AG08395 (cell line): Measurements from ENCODE around the gene MMUT.
A peak's percentile ranks its signal among the peaks of the same experiment; 100 is the strongest.
"Not testable (repeated sequence)": the region's sequence is repeated elsewhere in the genome, so short reads cannot be mapped to it uniquely, and the experiment has no call there.

Experiments used
- DNase-seq: peaks from one replicate; pipeline ENCODE4 v3.0.0; 2012; ENCODE audit warnings: mixed read lengths, low spot score

The MMUT gene

DNA sequence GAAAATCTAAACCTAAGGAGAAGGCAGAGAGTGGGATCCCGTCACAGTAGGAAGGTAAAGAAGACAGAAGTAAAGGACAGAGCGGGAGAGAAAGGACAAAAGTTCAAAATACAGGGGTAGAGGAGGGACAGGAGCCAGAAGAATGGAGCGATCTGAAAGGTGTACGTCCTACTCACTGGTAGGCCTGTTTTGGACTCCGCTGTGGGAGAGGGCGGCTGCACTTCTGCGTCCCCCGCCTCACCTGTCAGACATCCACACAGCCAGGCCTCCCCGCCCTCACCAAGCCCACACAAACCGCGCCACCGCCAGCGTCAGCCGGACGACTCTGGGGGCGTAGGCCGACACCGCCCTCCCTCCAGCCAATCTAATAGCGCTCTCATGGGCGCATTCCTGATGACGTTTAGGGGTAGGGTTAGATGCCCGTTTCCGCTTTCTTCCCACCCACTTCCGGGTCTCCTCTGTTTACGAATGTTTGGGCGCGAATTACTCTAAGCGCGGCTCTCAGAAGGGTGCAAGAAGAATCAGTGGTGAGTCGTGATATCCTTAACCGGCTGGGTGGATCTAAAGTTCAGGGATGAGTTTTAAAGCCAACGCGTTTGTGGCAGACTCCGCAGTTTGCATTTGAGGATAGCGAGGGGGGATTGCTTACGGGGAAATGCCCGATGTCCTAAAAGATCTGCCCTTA is at the start of gene MMUT, which contains the start of gene CENPQ:
MMUT (minus strand) TSS at position 327 of the 685 bp plus-strand sequence. CDS start 3,787 bp downstream, outside the sequence.
CENPQ (plus strand) TSS at position 444 of the 685 bp plus-strand sequence. CDS start 6,807 bp downstream, outside the sequence.
- DNase-seq, result peak; percentile 97

DNA sequence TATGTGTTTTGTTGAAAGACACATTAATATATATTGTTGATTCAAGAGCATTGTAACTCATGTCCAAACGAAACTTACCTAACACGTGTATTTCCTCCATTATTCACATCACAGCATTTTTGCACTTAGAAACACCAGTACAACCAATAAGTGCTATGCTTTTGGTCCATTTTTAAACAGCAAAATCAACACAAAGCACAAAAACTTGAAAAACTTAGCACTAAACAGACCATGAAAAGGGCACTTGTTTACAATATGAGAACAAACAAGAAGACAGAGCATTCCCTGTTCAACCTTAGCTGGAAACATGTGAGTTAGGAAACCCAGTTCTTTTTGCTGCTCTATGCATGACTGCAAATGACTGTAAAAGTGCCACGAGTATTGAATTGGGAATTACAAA is 46.3 kb upstream of the MMUT start:
- DNase-seq, result no peak

DNA sequence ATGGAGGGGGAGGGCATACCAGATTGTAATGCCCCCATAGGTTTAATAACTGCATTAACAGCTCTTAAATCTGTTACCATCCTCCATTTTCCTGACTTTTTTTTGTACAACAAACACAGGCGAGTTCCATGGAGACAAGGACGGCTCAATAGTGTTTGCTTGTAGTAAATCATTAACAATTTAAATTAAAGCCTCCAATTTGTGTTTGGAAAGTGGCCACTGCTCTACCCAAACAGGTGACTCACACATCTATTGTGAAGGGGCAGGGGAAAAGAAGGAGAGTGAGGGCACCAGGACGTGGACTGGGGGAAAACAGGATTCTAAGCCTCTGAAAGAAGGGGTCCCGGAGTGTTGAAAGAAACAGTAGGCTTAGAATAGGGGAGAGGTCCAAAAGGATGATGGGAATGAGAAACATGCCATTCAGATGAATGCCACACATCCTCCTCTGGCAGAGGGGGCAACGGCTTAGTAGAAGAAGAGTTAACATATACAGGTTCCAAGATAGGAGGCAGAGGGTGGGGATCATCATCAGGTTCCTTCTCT is 43.6 kb upstream of the MMUT start:
- DNase-seq, result no peak

DNA sequence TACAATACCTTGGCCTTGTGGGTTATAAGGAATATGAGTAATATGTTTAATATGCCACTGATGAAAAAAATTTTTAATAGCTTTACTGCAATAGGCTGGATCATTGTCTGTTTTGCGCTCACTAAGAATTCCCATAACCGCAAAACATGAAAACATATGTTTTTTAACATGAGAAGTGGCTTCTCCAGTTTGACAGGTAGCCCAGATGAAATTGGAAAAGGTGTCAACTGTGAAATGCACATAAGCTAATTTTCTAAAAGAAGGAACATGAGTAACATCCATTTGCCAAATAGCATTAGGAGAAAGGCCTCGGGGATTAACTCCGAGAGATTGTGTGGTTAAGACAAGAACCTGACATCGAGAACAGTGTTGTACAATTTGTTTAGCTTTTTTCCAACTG is 41.6 kb upstream of the MMUT start:
- no peak for DNase-seq

DNA sequence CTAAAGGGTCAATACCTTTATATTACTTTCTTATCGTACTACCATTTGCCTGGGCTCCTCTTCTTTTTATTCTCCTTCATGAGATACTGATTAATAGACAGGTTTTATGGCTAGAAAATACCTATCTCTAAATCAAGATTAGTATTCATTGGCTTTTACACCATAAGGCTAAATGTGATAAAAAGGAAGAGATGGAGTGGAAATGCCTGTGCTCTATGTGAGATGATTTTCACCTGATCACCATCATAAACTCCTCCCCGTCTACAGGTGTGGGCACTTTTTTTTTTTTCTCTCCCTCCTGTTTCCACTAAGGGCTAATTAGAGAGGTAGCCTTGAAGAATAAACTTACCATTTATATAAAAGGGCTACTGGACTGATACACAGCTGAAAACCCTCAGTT is 36.6 kb upstream of the MMUT start, which contains the start of gene GLYATL3:
GLYATL3 (plus strand) TSS at position 301 of the 400 bp plus-strand sequence. CDS start 12,068 bp downstream, outside the sequence.
- no peak for DNase-seq

DNA sequence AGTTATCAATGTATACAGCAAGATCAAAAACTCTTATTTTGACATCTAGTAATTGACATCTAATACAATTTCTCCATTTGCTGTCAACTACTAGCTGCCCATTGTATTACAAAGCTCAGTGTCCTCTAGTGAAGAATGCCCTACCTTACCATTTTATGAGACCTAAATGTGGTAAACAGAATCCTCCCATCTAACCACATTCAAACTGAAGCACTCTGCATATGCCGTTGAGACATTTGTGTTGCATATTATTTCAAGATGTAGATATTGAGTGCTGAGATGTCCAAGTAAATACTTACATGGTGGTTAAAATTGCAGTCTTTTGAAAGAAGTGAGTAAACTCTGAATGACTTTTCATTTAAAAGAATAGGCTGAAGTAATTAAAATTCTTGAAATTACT is 36.1 kb upstream of the MMUT start:
- DNase-seq, result no peak

DNA sequence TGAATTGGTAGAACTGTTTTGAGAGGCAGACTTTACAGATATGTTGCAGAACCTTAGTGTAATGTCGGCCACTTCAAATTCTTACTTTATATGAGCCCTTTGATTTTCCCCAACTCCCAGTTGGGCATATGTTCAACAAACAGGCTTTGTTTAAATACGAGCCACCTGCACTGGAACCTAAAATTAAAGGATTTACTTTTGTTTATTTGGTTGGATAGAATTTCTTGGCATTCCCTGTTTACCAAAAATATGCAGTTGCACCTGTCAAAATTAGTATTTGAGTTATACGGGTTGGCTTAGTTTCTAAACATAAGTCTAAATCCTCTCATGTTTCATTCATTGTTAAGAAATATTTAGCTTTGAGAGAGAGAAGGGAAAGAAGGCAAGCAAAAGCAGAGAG is 34.3 kb upstream of the MMUT start:
- DNase-seq, result no peak

DNA sequence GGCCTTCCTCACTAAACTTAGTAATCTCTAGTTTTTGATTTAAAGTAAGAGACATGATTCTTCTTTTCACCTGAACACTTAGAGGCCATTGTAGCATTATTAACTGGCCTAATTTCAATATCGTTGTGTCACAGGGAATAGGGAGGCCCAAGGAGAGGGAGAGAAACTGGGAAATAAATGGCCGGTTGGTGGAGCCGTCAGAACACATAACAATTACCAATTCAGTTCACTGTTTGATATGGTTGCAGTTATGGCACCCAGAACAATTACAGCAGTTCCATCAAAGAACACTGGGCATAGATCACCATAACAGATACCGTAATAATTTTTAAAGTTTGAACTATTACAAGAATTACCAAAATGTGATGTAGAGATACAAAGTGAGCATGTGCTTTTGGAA is 27.6 kb upstream of the MMUT start:
- no peak for DNase-seq

DNA sequence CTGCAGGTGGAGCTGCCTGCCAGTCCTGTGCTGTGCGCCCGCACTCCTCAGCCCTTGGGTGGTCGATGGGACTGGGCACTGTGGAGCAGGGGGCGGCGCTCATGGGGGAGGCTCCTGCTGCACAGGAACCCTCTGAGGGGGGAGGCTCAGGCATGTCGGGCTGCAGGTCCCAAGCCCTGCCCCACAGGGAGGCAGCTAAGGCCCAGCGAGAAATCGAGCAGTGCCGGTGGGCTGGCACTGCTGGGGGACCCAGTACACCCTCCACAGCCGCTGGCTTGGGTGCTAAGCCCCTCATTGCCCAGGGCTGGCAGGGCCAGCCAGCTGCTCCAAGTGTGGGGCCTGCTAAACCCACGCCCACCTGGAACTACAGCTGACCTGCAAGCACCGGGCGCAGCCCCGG is 20.3 kb upstream of the MMUT start:
- DNase-seq, result not testable (repeated sequence)

DNA sequence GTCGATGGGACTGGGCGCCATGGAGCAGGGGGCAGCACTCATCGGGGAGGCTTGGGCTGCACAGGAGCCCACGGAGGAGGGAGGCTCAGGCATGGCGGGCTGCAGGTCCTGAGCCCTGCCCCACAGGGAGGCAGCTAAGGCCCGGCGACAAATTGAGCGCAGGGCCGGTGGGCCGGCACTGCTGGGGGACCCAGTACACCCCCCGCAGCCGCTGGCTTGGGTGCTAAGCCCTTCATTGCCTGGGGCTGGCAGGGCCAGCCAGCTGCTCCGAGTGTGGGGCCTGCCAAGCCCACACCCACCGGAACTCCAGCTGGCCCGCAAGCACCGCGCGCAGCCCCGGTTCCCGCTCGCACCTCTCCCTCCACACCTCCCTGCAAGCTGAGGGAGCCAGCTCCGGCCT is 18.8 kb upstream of the MMUT start:
- DNase-seq, result not testable (repeated sequence)

DNA sequence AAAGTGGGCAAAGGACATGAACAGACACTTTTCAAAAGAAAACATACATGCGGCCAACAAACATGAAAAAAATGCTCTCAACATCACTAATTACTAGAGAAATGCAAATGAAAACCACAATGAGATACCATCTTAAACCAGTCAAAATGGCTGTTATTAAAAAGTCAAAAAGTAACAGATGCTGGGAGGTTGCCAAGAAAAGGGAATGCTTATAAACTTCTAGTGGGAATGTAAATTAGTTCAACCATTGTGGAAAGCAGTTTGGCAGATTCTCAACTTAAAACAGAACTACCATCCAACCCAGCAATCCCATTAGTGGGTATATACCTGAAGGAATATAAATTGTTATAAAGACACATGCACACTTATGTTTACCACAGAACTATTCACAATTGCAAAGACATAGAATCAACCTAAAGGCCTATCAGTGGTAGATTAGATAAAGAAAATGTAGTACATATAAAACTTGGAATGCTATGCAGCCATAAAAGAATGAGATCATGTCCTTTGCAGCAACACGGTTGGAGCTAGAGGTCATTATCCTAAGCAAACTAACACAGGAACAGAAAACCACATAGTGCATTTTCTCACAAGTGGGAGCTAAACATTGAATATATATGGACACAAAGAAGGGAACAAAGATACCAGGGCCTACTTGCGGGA is 16.4 kb upstream of the MMUT start:
- DNase-seq, result no peak

DNA sequence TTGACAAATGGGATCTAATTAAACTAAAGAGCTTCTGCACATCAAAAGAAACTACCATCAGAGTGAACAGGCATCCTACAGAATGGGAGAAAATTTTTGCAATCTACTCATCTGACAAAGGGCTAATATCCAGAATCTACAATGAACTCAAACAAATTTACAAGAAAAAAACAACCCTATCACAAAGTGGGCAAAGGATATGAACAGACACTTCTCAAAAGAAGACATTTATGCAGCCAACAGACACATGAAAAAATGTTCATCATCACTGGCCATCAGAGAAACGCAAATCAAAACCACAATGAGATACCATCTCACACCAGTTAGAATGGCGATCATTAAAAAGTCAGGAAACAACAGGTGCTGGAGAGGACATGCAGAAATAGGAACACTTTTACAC is 13.5 kb upstream of the MMUT start:
- not testable (repeated sequence) for DNase-seq

DNA sequence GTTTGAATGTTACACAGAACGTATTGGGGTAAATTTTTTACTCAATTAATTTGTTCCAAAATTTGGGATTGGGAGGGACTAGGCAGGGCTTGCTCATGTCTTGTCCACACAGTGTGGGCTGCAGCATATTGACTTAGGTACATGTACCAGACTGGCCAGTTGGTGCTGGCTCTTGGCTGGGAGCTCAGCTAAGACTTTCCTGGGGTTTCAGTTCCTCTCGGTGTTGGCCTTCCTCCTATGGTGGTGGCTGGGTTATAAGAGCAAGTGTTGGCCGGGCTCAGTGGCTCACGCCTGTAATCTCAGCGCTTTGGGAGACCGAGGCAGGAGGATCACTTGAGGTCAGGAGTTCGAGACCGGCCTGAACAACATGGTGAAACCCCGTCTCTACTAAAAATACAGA is 5.0 kb upstream of the MMUT start:
- no peak for DNase-seq

DNA sequence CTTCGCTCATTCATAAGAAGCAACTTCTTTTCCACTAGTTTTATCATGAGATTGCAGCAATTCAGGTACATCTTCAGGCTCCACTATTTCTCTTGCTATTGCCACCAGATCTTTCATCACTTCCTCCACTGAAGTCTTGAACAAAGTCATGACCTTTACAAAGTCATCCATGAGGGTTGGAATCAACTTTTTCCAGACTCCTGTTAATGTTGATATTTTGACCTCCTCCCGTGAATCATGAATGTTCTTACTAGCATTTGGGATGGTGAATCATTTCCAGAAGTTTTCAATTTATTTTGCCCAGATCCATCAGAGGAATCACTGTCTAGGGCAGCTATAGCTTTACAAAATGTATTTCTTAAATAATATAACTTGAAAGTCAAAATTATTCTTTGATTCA is 1.6 kb upstream of the MMUT start:
- DNase-seq, result no peak

DNA sequence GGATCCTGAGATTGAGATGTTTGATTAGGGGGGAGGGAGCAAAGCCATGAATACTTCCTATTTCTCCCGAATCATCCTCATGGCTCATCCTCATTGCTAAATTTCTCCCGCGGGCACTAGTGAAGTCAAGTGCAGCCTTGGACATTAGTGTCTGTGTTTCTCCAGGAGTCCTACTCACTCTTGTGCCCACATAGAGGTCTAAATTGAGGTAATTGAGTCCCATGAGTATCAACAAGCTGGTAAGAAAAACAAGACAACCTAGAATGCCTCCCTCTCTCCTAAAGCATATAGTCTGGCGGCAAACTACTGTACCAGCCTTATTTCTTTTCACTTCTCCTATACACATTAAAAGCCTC is 537 bp upstream of the MMUT start:
- DNase-seq, result no peak

DNA sequence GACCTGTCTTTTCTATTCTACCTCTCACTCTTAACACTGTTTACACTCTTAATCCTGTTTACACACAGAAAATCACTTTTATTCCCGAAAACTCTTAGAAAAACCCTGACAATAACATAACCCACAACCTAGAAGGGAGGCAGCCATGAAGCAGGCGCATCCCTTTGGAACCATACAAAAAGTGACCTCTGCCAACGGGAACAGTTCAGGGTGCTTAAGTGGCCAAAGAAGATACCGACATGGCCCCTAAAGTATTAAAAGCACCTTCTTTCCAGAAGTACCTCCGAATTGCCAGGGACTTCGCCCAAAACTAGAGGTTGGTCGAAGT is 490 bp downstream of the MMUT start:
- no peak for DNase-seq

DNA sequence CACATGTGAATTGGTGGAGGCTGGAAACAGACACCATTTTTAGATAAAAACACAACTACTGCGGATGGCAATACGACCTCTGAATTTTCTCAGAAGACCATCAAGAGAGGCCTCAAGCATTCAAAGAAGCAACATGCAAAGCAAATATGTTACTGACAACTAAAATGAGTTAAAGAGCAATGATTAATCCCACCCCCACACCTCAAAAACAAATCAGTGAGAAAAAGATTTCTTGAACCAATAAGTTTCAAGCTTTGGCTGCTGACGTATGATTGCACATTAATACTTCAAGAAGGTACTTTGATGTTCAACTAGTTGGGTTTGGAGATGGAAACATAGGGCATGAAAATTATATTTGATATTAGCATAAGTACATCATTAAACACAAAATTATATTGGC is 982 bp downstream of the MMUT start:
- no peak for DNase-seq

DNA sequence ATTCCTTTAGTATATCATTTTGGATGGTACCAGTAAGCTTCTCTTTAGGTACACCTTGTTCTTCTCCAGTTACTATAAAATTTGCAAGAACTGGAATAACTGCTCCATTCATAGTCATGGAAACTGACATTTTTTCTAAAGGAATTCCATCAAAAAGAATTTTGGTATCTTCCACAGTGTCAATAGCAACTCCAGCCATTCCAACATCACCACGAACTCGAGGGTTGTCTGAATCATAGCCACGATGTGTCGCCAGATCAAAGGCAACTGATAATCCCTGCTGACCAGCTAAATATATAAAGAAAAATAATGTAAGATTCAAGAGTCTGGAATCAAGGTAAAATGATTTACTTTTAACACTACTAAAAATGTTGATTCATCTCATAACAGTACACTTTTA is 5.3 kb downstream of the MMUT start:
- DNase-seq, result no peak

DNA sequence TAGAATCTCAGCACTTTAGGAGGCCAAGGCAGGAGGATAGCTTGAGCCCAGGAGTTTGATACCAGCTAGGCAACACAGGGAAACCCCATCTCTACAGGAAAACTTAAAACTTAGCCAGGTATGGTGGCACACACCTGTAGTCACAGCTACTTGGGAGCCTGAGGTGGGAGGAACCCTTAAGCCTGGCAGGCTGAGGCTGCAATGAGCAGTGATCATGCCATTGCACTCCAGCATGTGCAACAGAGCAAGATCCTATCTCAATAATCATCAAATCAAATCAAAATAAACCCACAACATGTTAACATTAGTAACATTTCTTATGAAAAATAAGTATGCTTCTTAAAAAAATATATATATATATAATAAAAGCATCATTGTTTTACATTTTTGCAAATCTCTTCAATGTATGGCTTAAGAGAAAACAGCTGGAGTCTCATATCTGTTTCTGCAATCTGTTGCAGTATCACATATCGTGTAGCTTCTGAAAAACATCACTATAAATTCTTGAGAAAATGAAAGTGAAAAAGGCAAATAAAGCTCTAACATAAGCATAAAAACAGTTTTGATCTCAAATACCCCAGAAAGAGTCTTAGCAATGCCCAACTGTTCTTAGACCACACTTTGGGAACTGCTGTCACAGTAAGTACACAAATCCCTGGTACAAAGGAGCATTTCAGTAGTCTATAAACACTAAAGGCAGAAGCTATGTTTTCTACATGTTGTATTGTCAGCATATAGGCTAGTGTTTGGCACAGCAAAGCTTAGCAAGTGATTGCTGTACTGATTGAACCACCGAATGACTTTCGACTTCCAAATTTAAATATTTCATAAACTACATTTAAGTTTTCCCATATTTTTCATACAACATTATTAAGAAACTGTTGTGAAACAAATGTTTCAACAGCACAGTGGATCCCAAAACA is 8.0 kb downstream of the MMUT start:
- DNase-seq, result no peak

DNA sequence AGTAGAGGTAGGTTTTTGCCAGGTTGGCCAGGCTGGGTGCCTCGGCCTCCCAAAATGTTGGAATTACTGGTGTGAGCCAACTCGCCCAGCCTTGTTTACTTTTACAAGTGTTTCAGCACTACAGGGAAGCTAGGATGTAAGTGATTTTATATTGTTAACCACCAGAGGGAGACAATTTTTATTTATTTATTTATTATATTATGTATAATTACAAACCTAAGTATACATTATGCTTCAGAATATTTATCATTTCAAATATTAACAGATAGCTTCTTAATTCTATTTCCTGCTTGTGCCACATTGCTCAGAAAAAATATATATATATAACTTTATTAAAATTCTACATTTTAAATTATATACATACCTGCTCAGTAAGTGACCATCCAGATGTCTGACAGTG is 9.8 kb downstream of the MMUT start:
- peak; percentile 7 for DNase-seq

DNA sequence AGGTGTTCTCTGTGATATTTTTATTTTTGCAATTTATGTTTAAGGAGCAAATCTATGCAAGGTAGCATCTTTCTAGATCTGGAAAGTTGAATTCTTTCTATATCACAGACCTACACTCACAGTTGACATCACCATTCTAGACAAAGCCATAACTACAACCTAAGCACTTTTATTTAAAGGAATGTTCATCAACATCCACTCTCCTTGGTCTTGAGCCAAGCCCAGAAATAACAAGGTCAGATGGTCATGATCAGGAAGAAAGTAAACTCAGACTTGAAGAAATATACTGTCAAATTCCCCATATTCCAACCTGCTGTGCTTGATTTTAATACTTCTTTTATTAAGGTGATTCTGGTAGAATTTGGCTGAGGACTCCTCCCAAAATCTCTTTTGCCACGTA is 32.2 kb downstream of the MMUT start:
- no peak for DNase-seq

DNA sequence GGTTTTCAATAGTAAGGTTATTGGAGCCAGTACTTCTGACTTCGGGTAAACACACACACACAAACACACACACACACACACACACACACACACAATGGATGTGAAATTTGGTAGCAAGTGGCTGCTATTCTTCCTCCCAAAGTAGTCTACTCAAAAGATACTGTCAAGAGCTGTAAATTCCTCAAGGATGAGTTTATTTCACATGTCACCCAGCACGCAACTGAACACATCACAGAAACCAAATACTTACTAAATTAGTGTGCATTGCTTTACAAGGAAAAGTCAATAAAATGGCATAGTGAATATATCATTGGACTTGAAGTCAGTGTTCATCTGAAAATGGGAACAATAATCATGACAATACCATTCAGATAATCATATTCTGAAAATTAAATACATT is 32.9 kb downstream of the MMUT start:
- no peak for DNase-seq

DNA sequence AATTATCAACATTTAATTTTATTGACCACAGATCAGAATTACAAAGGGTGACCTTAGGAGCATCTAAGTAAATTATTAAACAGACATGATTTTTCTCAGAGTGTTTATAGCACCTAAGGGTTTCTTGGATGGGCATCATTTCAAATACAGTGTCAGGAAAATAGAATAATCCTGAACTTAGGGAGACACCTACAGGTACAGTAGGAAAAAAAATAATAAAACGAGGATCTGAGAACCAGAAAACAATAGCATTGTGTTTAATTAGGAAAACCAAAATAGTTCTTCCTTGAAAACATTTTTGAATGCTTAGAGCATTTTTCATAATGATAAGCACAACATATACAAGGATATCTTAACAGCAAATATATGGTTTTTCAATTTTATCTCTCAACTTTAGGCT is 39.2 kb downstream of the MMUT start:
- DNase-seq, result no peak
